Activated CD8-positive, alpha-beta memory T cell treated with anti-CD3 and anti-CD28 coated beads, Interleukin-2, amount 50 U/mL, for 24 hours (primary cell): ENCODE measurements around the gene FLNC.
A peak's percentile ranks its signal among the peaks of the same experiment; 100 is the strongest.

Source experiments
- DNase-seq: peaks from one replicate; pipeline ENCODE4 v3.0.0-alpha.2; 2020; ENCODE audit errors: extremely low read depth

The FLNC gene

DNA sequence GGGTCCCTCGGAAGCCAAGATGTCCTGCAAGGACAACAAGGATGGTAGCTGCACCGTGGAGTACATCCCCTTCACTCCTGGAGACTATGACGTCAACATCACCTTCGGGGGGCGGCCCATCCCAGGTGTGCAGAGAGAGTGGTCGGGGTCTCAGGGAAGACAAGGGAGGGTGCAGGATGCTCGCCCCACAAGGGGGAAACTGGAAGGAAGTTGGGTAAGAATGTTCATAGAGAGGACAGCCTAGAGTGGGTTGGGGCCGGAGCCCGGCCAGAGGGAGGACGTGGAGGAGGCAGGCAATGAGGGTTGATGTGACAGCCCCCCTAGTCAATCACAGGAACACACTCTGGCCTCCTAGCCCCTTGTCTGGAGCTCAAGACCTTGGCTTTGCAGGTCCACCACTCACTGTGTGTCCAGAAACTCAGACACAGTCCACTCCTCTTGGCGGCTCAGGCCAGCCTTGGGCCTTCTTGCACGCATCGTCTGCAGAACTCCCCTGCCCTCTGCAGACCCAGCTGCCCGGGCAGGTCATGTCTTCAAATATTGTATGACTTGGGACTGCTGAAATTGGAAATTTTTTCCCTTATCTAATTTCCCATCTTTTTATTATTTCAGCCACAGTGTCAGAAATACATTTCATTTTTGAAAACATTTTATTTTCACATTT, 16.7 kb downstream of the FLNC start:
- no peak for DNase-seq

DNA sequence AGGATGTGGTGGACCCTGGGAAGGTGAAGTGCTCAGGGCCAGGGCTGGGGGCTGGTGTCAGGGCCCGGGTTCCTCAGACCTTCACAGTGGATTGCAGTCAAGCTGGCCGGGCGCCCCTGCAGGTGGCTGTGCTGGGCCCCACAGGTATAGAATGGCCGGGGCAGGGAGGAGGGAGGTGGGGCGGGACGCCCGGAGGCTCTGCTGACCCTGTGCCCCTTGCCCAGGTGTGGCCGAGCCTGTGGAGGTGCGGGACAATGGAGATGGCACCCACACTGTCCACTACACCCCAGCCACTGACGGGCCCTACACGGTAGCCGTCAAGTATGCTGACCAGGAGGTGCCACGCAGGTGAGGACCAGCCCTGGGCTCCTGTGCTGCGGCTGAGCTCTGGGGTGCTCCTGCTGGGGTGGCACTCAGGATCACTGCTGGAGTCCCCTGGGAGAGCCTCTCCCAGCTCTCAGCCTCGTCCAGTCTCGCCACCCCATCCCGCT, 17.6 kb downstream of the FLNC start:
- DNase-seq = no peak

DNA sequence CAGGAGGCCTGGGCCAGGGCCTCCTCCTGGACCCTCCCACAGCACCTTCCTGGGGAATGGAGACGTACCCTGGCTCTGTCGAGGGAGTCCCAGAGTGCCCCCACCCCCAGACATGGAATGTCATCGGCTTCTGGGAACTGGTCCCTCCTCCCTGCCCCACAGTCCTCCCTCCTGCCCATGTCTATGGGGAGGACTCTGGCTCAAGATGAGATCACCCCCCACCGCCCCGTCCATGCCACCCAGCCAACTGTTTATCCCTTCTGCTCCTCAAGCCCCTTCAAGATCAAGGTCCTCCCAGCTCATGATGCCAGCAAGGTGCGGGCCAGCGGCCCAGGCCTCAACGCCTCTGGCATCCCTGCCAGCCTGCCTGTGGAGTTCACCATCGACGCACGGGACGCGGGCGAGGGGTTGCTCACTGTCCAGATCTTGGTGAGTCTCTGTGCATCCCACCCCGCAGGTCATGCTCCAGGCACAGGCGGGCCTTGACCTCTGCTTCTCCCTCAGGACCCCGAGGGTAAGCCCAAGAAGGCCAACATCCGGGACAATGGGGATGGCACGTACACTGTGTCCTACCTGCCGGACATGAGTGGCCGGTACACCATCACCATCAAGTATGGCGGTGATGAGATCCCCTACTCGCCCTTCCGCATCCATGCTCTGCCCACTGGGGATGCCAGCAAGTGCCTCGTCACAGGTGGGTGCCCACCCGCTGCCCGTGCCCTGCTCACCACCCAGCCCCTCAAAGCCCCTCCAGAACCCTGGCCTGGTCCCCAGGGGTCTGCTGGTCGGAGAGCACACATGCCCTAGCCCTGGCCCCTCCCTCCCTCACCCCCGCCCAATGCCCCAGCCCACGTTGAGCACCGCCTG, 18.3 kb downstream of the FLNC start:
- no peak for DNase-seq

DNA sequence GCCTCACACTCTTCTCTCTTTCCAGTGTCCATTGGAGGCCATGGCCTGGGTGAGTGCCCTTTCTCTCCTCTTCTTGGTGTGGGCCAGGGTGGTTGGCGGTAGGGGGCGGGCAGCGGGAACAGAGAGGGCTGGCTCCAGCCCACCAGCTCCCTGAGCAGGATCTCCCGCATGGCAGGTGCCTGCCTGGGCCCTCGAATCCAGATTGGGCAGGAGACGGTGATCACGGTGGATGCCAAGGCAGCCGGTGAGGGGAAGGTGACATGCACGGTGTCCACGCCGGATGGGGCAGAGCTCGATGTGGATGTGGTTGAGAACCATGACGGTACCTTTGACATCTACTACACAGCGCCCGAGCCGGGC, 18.9 kb downstream of the FLNC start:
- no peak for DNase-seq

DNA sequence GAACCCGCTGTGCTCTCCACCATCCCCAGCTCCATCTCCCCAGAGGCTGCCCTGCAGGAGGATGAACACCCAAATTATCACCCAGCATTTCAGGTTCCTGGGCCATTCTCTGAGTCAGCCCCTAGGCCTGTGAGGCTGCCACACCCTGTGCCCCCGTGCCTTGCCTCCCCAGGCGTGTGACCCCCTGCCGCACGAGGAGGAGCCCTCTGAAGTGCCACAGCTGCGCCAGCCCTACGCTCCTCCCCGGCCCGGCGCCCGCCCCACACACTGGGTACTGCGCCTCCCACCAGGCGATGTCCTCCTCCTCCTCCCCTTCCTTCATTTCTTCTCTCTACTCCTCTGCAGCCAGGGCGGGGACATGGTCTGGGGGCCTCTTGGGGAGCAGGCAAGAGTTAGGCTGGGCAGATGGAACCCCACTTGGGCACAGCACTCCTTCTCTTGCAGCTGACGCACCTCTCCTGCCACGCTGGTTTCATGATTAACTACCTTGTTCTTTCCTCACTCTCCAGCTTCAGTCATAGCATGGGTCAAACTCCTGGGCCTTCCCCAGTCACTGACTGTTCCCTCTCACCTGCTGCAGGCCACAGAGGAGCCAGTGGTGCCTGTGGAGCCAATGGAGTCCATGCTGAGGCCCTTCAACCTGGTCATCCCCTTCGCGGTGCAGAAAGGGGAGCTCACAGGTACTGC, 19.7 kb downstream of the FLNC start:
- DNase-seq = no peak

DNA sequence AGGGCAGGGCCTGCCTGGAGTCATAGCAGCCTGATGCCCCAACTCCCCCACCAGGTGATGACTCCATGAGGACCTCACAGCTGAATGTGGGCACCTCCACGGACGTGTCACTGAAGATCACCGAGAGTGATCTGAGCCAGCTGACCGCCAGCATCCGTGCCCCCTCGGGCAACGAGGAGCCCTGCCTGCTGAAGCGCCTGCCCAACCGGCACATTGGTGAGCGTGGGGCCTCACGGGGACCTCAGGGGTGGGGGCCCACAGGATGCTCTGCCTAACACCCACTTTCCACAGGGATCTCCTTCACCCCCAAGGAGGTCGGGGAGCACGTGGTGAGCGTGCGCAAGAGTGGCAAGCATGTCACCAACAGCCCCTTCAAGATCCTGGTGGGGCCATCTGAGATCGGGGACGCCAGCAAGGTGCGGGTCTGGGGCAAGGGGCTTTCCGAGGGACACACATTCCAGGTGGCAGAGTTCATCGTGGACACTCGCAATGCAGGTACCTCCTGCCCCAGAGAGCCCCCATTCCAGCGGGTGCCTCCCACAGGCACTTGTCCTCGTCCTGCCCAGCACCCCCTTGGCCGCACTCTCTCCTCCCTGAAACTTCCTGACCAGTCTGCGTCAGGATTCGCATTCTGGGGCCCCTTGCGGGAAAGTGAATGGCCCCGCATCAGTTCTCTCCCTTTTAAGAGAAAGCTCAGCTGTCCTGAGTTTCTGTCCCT, 22.5 kb downstream of the FLNC start:
- DNase-seq = no peak

DNA sequence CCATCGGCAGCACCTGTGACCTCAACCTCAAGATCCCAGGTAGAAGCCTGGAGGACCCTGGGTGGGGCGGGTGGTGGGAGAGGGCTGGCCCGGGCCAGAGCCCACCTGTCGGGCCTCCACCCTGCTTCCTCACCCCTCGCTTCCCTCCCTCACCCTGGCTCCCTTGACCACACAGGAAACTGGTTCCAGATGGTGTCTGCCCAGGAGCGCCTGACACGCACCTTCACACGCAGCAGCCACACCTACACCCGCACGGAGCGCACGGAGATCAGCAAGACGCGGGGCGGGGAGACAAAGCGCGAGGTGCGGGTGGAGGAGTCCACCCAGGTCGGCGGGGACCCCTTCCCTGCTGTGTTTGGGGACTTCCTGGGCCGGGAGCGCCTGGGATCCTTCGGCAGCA, 23.6 kb downstream of the FLNC start:
- DNase-seq = no peak

DNA sequence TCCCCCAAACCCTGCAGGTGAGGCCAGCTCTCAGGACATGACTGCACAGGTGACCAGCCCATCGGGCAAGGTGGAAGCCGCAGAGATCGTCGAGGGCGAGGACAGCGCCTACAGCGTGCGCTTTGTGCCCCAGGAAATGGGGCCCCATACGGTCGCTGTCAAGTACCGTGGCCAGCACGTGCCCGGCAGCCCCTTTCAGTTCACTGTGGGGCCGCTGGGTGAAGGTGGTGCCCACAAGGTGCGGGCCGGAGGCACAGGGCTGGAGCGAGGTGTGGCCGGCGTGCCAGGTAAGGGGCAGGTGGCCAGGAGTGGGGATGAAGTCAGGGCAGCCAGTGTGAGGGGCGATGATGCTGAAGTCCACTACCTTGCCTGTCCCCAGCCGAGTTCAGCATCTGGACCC, 24.2 kb downstream of the FLNC start:
- DNase-seq = no peak

DNA sequence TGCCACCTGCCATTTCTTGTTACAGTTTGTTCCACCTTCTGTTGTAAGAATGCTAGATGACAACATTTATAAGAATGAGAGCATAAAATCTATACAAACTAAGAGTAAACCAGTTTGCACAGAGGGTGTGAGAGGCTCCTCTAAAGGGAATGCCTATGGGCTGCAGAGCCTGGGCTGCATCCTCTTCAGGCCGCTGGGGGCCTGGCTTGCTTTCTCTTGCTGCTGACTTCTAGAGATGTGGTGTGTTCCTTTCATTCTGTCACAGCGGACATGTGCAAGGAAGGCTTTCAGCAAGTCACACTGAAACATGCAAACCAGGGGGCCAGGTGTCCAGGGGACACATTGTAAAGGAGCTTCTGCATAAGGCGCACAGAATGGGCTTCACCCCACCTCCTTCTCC, 25.4 kb downstream of the FLNC start:
- DNase-seq = no peak

DNA sequence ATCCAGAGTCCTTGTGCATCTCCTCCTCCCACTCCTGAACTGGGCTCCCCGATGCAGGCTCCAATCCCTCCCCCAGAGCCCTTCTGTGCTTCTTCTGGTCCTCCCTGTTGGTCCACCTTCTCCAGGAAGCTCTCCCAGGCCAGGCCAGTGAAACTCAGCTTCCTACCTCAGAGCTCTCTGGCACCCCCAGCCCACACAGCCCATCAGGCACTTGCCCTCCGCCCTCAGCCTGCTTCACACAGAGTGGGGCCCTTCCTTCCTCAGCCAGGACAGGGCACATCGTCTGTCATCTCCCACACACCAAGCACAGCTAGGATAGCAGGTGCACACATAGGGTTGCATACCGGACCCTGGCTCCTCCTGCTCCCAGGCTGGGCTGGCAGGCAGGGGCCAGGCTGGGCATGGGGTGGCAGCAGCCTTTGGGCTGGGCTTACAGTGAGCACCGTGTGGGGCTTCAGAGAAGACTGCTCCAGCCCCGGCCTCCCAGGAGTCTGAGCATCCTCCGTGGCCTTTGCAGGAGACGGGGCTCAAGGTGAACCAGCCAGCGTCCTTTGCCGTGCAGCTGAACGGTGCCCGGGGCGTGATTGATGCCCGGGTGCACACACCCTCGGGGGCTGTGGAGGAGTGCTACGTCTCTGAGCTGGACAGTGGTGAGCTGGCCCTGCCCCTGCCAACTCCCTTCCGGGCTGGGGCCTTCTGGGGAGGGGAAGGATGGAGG, 26.0 kb downstream of the FLNC start:
- DNase-seq = no peak

DNA sequence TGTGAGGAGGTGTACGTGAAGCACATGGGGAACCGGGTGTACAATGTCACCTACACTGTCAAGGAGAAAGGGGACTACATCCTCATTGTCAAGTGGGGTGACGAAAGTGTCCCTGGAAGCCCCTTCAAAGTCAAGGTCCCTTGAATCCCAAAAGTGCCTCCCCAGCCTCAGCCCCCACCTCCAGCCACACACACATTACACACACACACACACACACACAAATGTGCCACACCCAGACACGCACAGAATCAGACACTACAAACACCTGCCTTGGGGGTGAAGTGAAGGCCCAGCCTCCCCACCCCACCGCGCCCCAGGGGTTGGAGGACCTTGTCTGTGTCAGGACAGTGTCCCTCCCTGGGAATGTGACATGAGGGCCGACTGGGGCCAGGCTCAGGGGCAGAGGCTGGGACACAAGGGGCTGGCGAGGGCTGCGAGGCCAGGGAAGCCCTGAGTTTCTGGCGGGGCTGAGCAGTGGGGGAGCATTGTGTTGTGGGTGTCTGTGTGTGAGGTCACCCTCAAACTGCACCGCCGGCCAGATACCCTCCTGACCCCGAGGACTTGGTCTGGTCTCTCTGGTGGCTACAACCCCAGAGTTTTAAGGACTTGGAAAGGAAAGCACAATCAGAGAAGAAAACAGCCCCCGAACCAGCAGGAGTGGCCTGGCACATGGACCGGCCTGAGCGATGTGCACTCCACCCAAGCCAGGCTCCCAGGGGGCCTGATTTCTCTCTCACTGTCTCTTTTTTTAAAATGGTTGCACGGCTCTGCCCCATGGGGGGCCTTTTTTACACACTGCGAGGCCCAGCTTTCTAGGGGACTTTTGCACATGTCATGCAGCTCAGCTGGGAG, 28.4 kb downstream of the FLNC start:
- DNase-seq = no peak

DNA sequence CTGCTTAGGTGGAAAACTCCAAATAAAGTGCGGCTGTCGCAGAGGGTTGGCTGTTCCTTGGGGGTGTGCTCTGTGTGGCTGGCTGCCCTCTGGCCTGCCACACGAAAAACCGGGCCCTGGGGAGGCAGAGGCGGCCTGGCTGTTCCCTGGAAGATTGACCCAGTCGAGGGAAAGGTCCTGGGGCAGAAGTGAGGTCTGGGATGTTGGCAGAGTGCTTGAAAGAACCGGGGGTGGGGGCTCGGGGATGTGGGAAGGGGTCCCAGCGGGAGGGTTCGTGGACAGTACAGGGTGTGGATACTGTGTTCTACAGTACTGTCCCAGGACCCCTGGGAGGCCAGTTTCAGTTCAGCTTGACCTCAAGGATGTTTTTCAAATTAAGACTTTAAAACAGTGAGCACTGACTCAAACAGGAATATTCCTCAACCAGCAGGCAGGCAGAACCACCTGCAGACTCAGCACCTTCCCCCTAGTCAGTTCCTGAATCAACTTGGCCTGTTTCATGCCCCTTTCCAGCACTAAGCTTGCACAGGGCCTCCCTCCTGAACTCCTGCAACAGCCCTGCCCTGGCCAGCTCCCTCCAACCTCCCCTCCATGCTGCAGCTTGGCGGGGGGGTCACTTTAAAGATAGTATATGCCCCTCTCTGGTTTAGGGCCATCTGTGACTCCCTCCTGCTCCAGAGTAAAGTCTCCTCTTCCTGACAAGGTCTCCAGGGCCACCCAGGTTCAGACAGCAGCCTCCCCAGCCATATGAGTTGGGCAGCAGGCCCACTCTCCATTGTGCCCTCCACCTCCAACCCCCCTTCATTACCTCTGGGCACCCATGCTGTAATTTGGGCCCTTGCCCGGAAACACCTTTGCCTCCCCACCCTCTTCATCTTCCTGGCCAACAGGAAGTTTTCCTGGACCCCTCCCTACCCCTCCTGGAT, 29.3 kb downstream of the FLNC start:
- no peak for DNase-seq

DNA sequence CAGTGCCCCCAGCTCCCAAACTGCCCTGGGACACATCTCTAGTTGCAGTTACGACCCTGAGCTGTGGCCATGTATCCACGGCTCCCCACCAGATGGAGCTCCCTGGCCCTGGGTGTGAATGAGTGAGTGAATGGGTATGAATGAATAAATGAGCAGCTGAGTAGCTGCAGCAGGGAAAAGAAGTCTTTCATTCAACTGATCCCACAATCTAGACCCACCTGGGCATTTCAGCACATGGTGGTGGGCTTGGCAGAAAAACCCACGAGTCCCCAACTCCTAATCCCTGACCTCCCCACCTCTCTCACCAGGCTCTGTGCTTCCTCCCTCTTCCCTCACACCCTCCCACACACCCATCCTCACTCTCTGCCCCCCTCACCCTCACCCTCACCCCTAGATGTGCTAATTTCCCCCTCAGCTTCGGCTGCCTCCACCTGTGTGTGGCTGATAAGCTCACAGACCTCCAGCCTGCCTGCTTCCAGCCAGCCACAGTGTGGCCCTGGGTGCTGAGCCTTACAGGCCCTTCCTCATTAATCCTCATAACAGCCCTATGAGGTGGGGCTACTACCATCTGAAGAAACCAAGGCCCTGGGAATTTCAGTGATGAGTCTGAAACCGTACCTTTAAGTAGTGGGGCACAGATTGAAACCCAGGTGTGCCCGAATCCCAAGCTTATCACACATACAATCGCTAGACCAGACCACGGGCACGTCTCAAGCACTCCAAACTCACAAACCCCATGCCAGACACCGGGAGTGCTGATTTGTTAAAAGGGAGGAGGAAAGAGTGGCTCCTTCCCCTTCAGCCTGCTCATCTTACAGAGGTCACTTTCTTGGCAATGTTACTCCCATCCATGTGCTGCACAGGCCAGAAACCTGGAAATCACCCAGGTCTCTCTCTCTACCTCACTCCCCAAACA, 30.2 kb downstream of the FLNC start:
- no peak for DNase-seq

DNA sequence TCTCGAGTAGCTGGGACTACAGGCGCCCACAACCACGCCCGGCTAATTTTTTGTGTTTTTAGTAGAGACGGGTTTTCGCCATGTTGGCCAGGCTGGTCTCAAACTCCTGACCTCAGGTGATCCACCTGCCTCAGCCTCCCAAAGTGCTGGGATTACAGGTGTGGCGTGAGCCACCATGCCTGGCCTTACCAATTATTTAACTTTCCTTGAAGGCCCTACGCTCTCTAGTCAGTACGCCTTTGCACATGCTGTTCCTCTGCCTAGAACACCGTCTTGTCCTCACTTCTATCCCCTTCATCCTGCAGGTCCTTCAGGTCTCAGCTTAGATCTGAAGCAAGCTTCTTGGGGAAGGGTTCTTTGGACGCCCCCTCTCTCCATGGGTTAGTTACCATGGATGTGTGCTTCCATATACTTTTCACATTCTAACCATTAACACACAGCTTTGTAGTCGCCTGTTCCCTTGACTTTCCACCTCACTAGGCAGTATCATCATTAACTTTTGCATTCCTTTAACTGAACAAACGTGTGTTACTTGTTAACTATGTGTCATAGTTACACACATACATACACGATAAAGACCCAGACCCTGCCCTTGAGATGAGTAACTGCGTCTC, 31.9 kb downstream of the FLNC start:
- no peak for DNase-seq

DNA sequence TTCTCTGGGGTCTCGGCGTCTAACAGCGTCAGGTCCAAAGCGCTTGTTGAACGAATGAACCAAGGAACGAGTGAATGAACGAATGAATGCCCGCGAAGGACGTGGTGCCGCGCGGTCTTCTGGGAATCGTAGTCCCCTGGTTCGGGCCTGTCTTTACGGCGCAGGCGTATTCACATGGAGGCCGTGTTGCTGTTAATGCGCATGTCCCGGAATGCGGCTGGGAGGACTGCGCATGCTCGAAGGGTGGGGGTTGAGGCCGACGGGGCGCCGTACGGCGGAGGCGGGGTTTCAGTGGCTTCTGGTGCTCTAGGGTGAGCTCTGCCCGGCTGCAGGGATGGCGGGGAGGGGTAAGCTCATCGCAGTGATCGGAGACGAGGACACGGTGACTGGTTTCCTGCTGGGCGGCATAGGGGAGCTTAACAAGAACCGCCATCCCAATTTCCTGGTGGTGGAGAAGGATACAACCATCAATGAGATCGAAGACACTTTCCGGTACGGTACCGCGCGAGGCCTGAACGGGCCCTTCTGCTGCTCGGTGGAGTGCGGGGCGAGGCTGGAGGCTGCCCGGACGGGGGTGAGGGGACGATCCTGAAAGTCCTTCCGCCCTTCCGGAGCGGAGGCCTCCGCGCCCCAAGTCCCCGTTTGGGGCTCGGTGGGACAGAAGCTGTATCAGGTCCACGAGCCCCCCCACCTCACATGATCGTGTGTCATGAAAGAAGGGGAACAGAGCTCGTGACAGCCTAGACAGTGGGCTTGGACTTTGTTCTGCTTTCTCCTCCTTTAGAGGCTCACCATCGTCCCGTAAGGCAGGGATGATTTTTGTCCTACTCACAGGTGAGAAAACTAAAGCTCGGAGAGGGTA, 32.6 kb downstream of the FLNC start, which contains the start of gene ATP6V1F:
ATP6V1F (plus strand) TSS at position 286 of the 862 bp plus-strand sequence; CDS start at position 335, 49 bp downstream.
- peak; percentile 95 for DNase-seq

DNA sequence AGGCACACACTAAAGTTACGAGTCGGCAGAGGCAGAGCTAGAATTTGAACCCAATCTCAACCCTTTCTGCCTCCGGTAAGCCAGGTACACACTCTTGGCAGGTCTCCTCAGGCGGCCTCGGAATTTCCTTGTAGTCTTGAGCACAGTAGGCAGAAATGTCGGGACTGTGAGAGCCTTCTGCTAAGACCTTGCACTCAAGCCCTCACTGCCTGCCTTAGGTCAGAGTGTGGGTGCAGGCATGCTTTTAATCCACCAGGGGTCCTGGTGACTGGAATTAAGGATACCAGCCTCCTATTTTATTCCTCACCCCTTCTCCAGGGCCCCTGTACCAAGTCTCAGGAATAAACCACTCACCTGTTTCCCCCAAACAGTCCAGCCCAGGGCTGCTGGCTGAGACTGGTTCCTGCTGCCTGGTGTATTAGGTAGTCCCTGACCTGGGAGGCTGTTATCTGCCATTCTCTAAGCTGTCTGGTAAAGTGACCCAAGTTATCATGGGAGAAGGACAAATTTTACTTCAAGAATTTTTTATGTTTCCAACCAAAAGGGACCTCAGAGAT, 33.3 kb downstream of the FLNC start:
- DNase-seq = no peak
